HG02938 (cell line): ENCODE results near the gene RNF2.
"Not testable (repeated sequence)": the region's sequence is repeated elsewhere in the genome, so short reads cannot be mapped to it uniquely, and the experiment has no call there.

Experiments
- ATAC-seq: cut with Tn5 transposase; IDR thresholded peaks from one replicate; pipeline ENCODE4 v1.9.1; 2021; ENCODE audit warnings: mild to moderate bottlenecking, moderate library complexity; ENCODE audit not compliant: unreplicated experiment

Gene RNF2

GRCh38 chr1:185044981-185045813 is at the start of gene RNF2:
Gene RNF2, plus strand, starts transcription at chr1:185045558. Its CDS starts 41,996 bp downstream, at chr1:185087554.
- ATAC-seq = peak; percentile 63

GRCh38 chr1:184999974-185000373 is 45.4 kb upstream of the RNF2 start:
- not testable (repeated sequence) for ATAC-seq

- ATAC-seq = not testable (repeated sequence)
These were observed 44.0 kb upstream of the RNF2 start for GRCh38 chr1:185001312-185001880.

- no peak for ATAC-seq
These were observed 36.5 kb upstream of the RNF2 start for GRCh38 chr1:185008838-185009237.

- no peak for ATAC-seq
These were observed 35.0 kb upstream of the RNF2 start for GRCh38 chr1:185010361-185010760.

GRCh38 chr1:185014941-185015340 is 30.4 kb upstream of the RNF2 start:
- ATAC-seq = no peak

- ATAC-seq = no peak
These were observed 29.7 kb upstream of the RNF2 start for GRCh38 chr1:185015631-185016030.

GRCh38 chr1:185016880-185017279 is 28.5 kb upstream of the RNF2 start:
- no peak for ATAC-seq

GRCh38 chr1:185017338-185017737 is 28.0 kb upstream of the RNF2 start:
- no peak for ATAC-seq

- ATAC-seq = no peak
These were observed 27.4 kb upstream of the RNF2 start for GRCh38 chr1:185017966-185018365.

GRCh38 chr1:185027252-185027882 is 18.0 kb upstream of the RNF2 start:
- ATAC-seq = no peak

GRCh38 chr1:185033686-185034085 is 11.7 kb upstream of the RNF2 start:
- no peak for ATAC-seq

GRCh38 chr1:185035258-185035657 is 10.1 kb upstream of the RNF2 start:
- no peak for ATAC-seq

- ATAC-seq = no peak
These were observed 6.5 kb upstream of the RNF2 start for GRCh38 chr1:185038813-185039376.

GRCh38 chr1:185039726-185040407 is 5.5 kb upstream of the RNF2 start:
- no peak for ATAC-seq

- ATAC-seq = no peak
These were observed 5.0 kb upstream of the RNF2 start for GRCh38 chr1:185040408-185040735.

- no peak for ATAC-seq
These were observed 3.6 kb upstream of the RNF2 start for GRCh38 chr1:185041742-185042141.

GRCh38 chr1:185042737-185043136 is 2.6 kb upstream of the RNF2 start:
- ATAC-seq = no peak

GRCh38 chr1:185044387-185044786 is 971 bp upstream of the RNF2 start:
- ATAC-seq = no peak

- peak; percentile 29 for ATAC-seq
These were observed 595 bp downstream of the RNF2 start for GRCh38 chr1:185045814-185046492.

- ATAC-seq = no peak
These were observed 1.3 kb downstream of the RNF2 start for GRCh38 chr1:185046668-185047067.
